ENCODE measurements around the gene RBMS1.
"Not testable (repeated sequence)": the region's sequence is repeated elsewhere in the genome, so short reads cannot be mapped to it uniquely, and the experiment has no call there.

RBMS1 gene

GRCh38 chr2:160426604-160427003 is 67.0 kb downstream of the RBMS1 start:
- H3K4me3 ChIP-seq (IDR thresholded peaks at IDR 0.05; ENCODE audit: insufficient read depth, low read depth, low read length), result no peak overlapping the region
- no peaks in the 10 kb centered on the region for H3K79me2 ChIP-seq (ENCODE audit: insufficient read depth, low read depth)
- no peak overlapping the region for H2AFZ ChIP-seq (ENCODE audit: low read depth)
- TF ChIP-seq CTCF (conservative IDR thresholded peaks at IDR 0.05; ENCODE audit: low read depth, low read length), result no peak
- no peaks in the 10 kb centered on the region for H4K20me1 ChIP-seq (ENCODE audit: insufficient read depth)
- no peak overlapping the region for H3K4me2 ChIP-seq
- H3K27me3 ChIP-seq (ENCODE audit: insufficient read depth, low read depth), result no peaks in the 10 kb centered on the region
- H3K9ac ChIP-seq, result no peak overlapping the region
- no peaks in the 10 kb centered on the region for H3K36me3 ChIP-seq (ENCODE audit: insufficient read depth)
- H3K4me1 ChIP-seq (ENCODE audit: low read depth, poor library complexity, severe bottlenecking), result peaks cover 60% of the 10 kb centered on the region
- H3K27ac ChIP-seq, result no peak overlapping the region

- Histone ChIP-seq H3K9ac (no peak overlapping the region), H2AFZ (ENCODE audit: low read depth) (no peak overlapping the region), H3K27me3 (ENCODE audit: insufficient read depth, low read depth) (no peaks in the 10 kb centered on the region), H3K4me2 (peak overlapping the region; percentile 36), H3K4me3 (IDR thresholded peaks at IDR 0.05; ENCODE audit: insufficient read depth, low read depth, low read length) (no peak overlapping the region), H3K27ac (no peak overlapping the region), H3K79me2 (ENCODE audit: insufficient read depth, low read depth) (no peaks in the 10 kb centered on the region), H3K4me1 (ENCODE audit: low read depth, poor library complexity, severe bottlenecking) (peaks cover 64% of the 10 kb centered on the region), H3K36me3 (ENCODE audit: insufficient read depth) (no peaks in the 10 kb centered on the region), H4K20me1 (ENCODE audit: insufficient read depth) (no peaks in the 10 kb centered on the region)
- TF ChIP-seq CTCF (conservative IDR thresholded peaks at IDR 0.05; ENCODE audit: low read depth, low read length), result no peak
Measured at GRCh38 chr2:160425434-160426151, 68.0 kb downstream of the RBMS1 start.

DNA sequence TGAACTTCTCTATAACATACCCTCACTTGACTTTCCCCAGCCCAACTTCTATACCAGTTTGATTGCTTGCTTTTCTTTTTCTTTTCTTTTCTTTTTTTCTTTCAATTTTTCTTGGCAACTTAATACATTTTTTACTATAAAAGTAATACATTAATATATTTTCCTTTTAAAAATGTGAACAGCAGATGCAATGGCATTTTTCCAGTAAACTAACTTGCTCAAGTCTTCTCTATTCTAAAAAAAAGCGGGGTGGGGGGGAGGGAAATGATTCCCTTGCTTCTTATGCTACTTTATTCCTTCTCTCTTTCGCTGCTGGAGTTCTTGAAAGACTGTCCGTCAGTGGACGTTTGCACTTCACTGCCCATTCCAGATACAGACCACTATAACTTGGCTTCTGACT is 70.5 kb downstream of the RBMS1 start:
- Histone ChIP-seq H4K20me1 (ENCODE audit: insufficient read depth) (no peaks in the 10 kb centered on the region), H3K4me3 (IDR thresholded peaks at IDR 0.05; ENCODE audit: insufficient read depth, low read depth, low read length) (no peak overlapping the region), H3K36me3 (ENCODE audit: insufficient read depth) (no peaks in the 10 kb centered on the region), H2AFZ (ENCODE audit: low read depth) (no peak overlapping the region), H3K79me2 (ENCODE audit: insufficient read depth, low read depth) (no peaks in the 10 kb centered on the region), H3K4me2 (no peak overlapping the region), H3K9ac (no peak overlapping the region), H3K27me3 (ENCODE audit: insufficient read depth, low read depth) (no peaks in the 10 kb centered on the region), H3K27ac (no peak overlapping the region), H3K4me1 (ENCODE audit: low read depth, poor library complexity, severe bottlenecking) (peaks cover 47% of the 10 kb centered on the region)
- TF ChIP-seq CTCF (conservative IDR thresholded peaks at IDR 0.05; ENCODE audit: low read depth, low read length), result no peak

- not testable (repeated sequence) for H3K27ac ChIP-seq; H3K36me3 ChIP-seq (ENCODE audit: insufficient read depth); H4K20me1 ChIP-seq (ENCODE audit: insufficient read depth); H3K9ac ChIP-seq; H3K4me3 ChIP-seq (IDR thresholded peaks at IDR 0.05; ENCODE audit: insufficient read depth, low read depth, low read length); H2AFZ ChIP-seq (ENCODE audit: low read depth); H3K27me3 ChIP-seq (ENCODE audit: insufficient read depth, low read depth); H3K79me2 ChIP-seq (ENCODE audit: insufficient read depth, low read depth)
- peak overlapping the region; percentile 34 for H3K4me2 ChIP-seq
- peaks cover 34% of the 10 kb centered on the region for H3K4me1 ChIP-seq (ENCODE audit: low read depth, poor library complexity, severe bottlenecking)
Measured at GRCh38 chr2:160421646-160422501, 71.7 kb downstream of the RBMS1 start.

GRCh38 chr2:160420711-160421110 is 72.9 kb downstream of the RBMS1 start:
- Histone ChIP-seq H3K4me3 (IDR thresholded peaks at IDR 0.05; ENCODE audit: insufficient read depth, low read depth, low read length) (no peak overlapping the region), H3K4me2 (no peak overlapping the region), H2AFZ (ENCODE audit: low read depth) (no peak overlapping the region), H3K27me3 (ENCODE audit: insufficient read depth, low read depth) (no peaks in the 10 kb centered on the region), H3K27ac (no peak overlapping the region), H3K9ac (no peak overlapping the region), H3K4me1 (ENCODE audit: low read depth, poor library complexity, severe bottlenecking) (peaks cover 23% of the 10 kb centered on the region), H3K79me2 (ENCODE audit: insufficient read depth, low read depth) (no peaks in the 10 kb centered on the region), H3K36me3 (ENCODE audit: insufficient read depth) (no peaks in the 10 kb centered on the region), H4K20me1 (ENCODE audit: insufficient read depth) (no peaks in the 10 kb centered on the region)
- TF ChIP-seq CTCF (conservative IDR thresholded peaks at IDR 0.05; ENCODE audit: low read depth, low read length), result no peak
